ENCODE measurements around the gene OTOG. TPM values are rescaled to one million over a fixed set of nuclear protein-coding genes. Genes with fewer than 3 reads are reported as not detected.

Gene OTOG
- total and polyA plus RNA-seq, 4 donors: 0.11 TPM; not detected in 3

GRCh38 chr11:17590463-17590862, 43.4 kb downstream of the OTOG start:
- no peak overlapping the region for H3K4me3 ChIP-seq
- peaks cover 0 to 7% (median 2%) of the 10 kb centered on the region in 3 donors for H3K27me3 ChIP-seq (ENCODE audit: control insufficient read depth in 3 of 3, insufficient read depth in 3 of 3, low read length in 2 of 3)
- peaks cover 0 to 8% (median 0%) of the 10 kb centered on the region in 4 donors for H3K9me3 ChIP-seq (ENCODE audit: control insufficient read depth in 4 of 4, insufficient read depth in 3 of 4, low read length in 3 of 4)
- TF ChIP-seq CTCF (IDR thresholded peaks at IDR 0.05; ENCODE audit: control extremely low read depth, extremely low read depth): no peak
- no peaks in the 10 kb centered on the region for H3K36me3 ChIP-seq (ENCODE audit: control insufficient read depth in 4 of 4, insufficient read depth in 4 of 4, low read length in 4 of 4)
- 93 to 95% methylated on average over 7 of the region's 7 CpGs for WGBS, 2 donors
- no peak overlapping the region for H3K27ac ChIP-seq (ENCODE audit: low read depth in 1 of 2, low read length in 1 of 2)
- H3K4me1 ChIP-seq (ENCODE audit: control insufficient read depth in 5 of 5, insufficient read depth in 5 of 5, low read length in 5 of 5): no peaks in the 10 kb centered on the region
- DNase-seq: no peak
- no peak for ATAC-seq (ENCODE audit: insufficient read depth, low FRiP score)
- no peak overlapping the region for H3K9ac ChIP-seq (ENCODE audit: insufficient read depth in 1 of 2, low read length in 2 of 2)

GRCh38 chr11:17591293-17591692, 44.2 kb downstream of the OTOG start:
- WGBS, 2 donors: 90 to 91% methylated on average over 11 of the region's 11 CpGs

GRCh38 chr11:17593466-17594245, 46.6 kb downstream of the OTOG start:
- Histone ChIP-seq H3K27ac (ENCODE audit: low read depth in 1 of 2, low read length in 1 of 2) (no peak overlapping the region), H3K4me3 (no peak overlapping the region), H3K36me3 (ENCODE audit: control insufficient read depth in 4 of 4, insufficient read depth in 4 of 4, low read length in 4 of 4) (no peaks in the 10 kb centered on the region), H3K9me3 (ENCODE audit: control insufficient read depth in 4 of 4, insufficient read depth in 3 of 4, low read length in 3 of 4) (peaks cover 0 to 13% (median 0%) of the 10 kb centered on the region in 4 donors), H3K4me1 (ENCODE audit: control insufficient read depth in 5 of 5, insufficient read depth in 5 of 5, low read length in 5 of 5) (no peaks in the 10 kb centered on the region), H3K27me3 (ENCODE audit: control insufficient read depth in 3 of 3, insufficient read depth in 3 of 3, low read length in 2 of 3) (peaks cover 0 to 7% (median 3%) of the 10 kb centered on the region in 3 donors), H3K9ac (ENCODE audit: insufficient read depth in 1 of 2, low read length in 2 of 2) (no peak overlapping the region)
- 72 to 76% methylated on average over 9 of the region's 9 CpGs for WGBS, 2 donors
- no peak for TF ChIP-seq CTCF (IDR thresholded peaks at IDR 0.05; ENCODE audit: control extremely low read depth, extremely low read depth)
- ATAC-seq (ENCODE audit: insufficient read depth, low FRiP score) (no peak), DNase-seq (peak in 1 of 3 donors; percentile 11)

More at GRCh38 chr11:17591293-17591692, 44.2 kb downstream of the OTOG start:
- no peak overlapping the region for H3K9ac ChIP-seq (ENCODE audit: insufficient read depth in 1 of 2, low read length in 2 of 2)
- peaks cover 0 to 7% (median 2%) of the 10 kb centered on the region in 3 donors for H3K27me3 ChIP-seq (ENCODE audit: control insufficient read depth in 3 of 3, insufficient read depth in 3 of 3, low read length in 2 of 3)
- no peak for TF ChIP-seq CTCF (IDR thresholded peaks at IDR 0.05; ENCODE audit: control extremely low read depth, extremely low read depth)
- no peak overlapping the region for H3K4me3 ChIP-seq
- peaks cover 0 to 13% (median 0%) of the 10 kb centered on the region in 4 donors for H3K9me3 ChIP-seq (ENCODE audit: control insufficient read depth in 4 of 4, insufficient read depth in 3 of 4, low read length in 3 of 4)
- H3K4me1 ChIP-seq (ENCODE audit: control insufficient read depth in 5 of 5, insufficient read depth in 5 of 5, low read length in 5 of 5): no peaks in the 10 kb centered on the region
- DNase-seq (peak in 1 of 3 donors; percentile 4), ATAC-seq (ENCODE audit: insufficient read depth, low FRiP score) (peak; percentile 14)
- no peak overlapping the region for H3K27ac ChIP-seq (ENCODE audit: low read depth in 1 of 2, low read length in 1 of 2)
- H3K36me3 ChIP-seq (ENCODE audit: control insufficient read depth in 4 of 4, insufficient read depth in 4 of 4, low read length in 4 of 4): no peaks in the 10 kb centered on the region
